Sigmoid colon (tissue), 4 donors: ENCODE results near the gene CHCHD1.
"Not testable (repeated sequence)": the region's sequence is repeated elsewhere in the genome, so short reads cannot be mapped to it uniquely, and the experiment has no call there.

Experiments
- EP300 ChIP-seq, 4 donors: sonication (generic); formaldehyde crosslinking; IDR thresholded peaks; one replicate each; pipeline ENCODE4 v1.6.1; 2017; ENCODE audit warnings: antibody characterized with exemption in 4 of 4
- TF ChIP-seq, protein P1 (sequence below), 4 experiments: fragments of 450-650 bp in 3 of 4; fragments of 200-600 bp in 1 of 4; IDR thresholded peaks; one replicate each; pipeline ENCODE4 v1.5.1; 2016 to 2019; ENCODE audit warnings: antibody characterized with exemption in 4 of 4, mild to moderate bottlenecking in 3 of 4, moderate library complexity in 2 of 4

DNA sequence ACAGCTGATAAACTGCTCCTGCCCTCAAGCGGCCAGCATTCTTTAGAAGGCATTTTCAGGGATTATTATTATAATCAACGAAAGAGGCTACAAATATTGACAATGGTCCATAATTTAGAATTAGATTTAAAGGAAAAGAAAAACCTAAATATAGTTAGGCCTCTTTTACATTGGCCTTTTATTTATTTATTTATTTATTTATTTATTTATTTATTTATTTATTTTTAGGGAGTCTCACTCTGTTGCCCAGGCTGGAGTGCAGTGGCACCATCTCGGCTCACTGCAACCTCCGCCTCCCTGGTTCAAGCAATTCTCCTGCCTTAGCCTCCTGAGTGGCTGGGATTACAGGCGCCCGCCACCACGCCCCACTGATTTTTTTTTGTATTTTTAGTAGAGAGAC lies 47.2 kb downstream of the CHCHD1 start:
- TF ChIP-seq, protein P1, sequence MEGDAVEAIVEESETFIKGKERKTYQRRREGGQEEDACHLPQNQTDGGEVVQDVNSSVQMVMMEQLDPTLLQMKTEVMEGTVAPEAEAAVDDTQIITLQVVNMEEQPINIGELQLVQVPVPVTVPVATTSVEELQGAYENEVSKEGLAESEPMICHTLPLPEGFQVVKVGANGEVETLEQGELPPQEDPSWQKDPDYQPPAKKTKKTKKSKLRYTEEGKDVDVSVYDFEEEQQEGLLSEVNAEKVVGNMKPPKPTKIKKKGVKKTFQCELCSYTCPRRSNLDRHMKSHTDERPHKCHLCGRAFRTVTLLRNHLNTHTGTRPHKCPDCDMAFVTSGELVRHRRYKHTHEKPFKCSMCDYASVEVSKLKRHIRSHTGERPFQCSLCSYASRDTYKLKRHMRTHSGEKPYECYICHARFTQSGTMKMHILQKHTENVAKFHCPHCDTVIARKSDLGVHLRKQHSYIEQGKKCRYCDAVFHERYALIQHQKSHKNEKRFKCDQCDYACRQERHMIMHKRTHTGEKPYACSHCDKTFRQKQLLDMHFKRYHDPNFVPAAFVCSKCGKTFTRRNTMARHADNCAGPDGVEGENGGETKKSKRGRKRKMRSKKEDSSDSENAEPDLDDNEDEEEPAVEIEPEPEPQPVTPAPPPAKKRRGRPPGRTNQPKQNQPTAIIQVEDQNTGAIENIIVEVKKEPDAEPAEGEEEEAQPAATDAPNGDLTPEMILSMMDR (IDR thresholded peaks at IDR 0.05): not testable (repeated sequence)
- not testable (repeated sequence) for TF ChIP-seq EP300 (IDR thresholded peaks at IDR 0.05)
